Activated CD4-positive, alpha-beta T cell treated with anti-CD3 and anti-CD28 coated beads, Interleukin-2, amount 10 ng/mL, durations not matched to agents 24 days and 14 days (primary cell): ENCODE data around the gene AGMAT. TPM values are rescaled to one million over a fixed set of nuclear protein-coding genes. Genes with fewer than 3 reads are reported as not detected.

Experiments
- DNase-seq: peaks from one replicate; pipeline ENCODE4 v3.0.0; 2022
- H3K27ac Mint-ChIP-seq: one replicate; pipeline ENCODE4 v1.8.0; 2022; ENCODE audit warnings: mild to moderate bottlenecking, mixed read lengths
- H3K27me3 Mint-ChIP-seq: one replicate; pipeline ENCODE4 v1.8.0; 2022; ENCODE audit warnings: mixed read lengths
- H3K36me3 Mint-ChIP-seq: one replicate; pipeline ENCODE4 v1.8.0; 2022; ENCODE audit warnings: low read depth, mild to moderate bottlenecking, mixed read lengths
- H3K4me1 Mint-ChIP-seq: one replicate; pipeline ENCODE4 v1.8.0; 2021; ENCODE audit warnings: mixed read lengths
- H3K4me3 Mint-ChIP-seq: one replicate; pipeline ENCODE4 v1.8.0; 2022; ENCODE audit warnings: mild to moderate bottlenecking, moderate library complexity, mixed read lengths
- H3K9me3 Mint-ChIP-seq: one replicate; pipeline ENCODE4 v1.8.0; 2021; ENCODE audit warnings: mixed read lengths
- intact Hi-C: fragments of 100-400 bp; cut with micrococcal nuclease; formaldehyde crosslinking; loops from one replicate; pipeline ENCODE4 v1.15.1; 2023
- total RNA-seq: library from RNA; stranded (reverse); gene quantifications from 2 replicates; pipeline ENCODE4 v1.2.3, GENCODE V29; 2022

Gene AGMAT
- total RNA-seq, 1 donor from 2014 or later = 31.5 TPM

- Mint-ChIP-seq H3K4me1 (no peaks in the 10 kb centered on the region), H3K27ac (no peak overlapping the region), H3K9me3 (no peaks in the 10 kb centered on the region), H3K4me3 (no peak overlapping the region), H3K27me3 (no peaks in the 10 kb centered on the region), H3K36me3 (peaks cover 27% of the 10 kb centered on the region)
- DNase-seq = no peak
- intact Hi-C loops = no loop called here
Observed at GRCh38 chr1:15559189-15559810, 25.6 kb downstream of the AGMAT start.

GRCh38 chr1:15558516-15558915, 26.3 kb downstream of the AGMAT start:
- Mint-ChIP-seq H3K4me1 (no peaks in the 10 kb centered on the region), H3K4me3 (no peak overlapping the region), H3K27ac (no peak overlapping the region), H3K27me3 (no peaks in the 10 kb centered on the region), H3K36me3 (peaks cover 24% of the 10 kb centered on the region), H3K9me3 (no peaks in the 10 kb centered on the region)
- intact Hi-C loops = no loop called here
- no peak for DNase-seq

GRCh38 chr1:15557594-15557993, 27.3 kb downstream of the AGMAT start:
- H3K9me3 Mint-ChIP-seq = no peaks in the 10 kb centered on the region
- H3K27me3 Mint-ChIP-seq = no peaks in the 10 kb centered on the region
- H3K36me3 Mint-ChIP-seq = peaks cover 20% of the 10 kb centered on the region
- intact Hi-C loops = no loop called here
- H3K4me1 Mint-ChIP-seq = peaks cover 2% of the 10 kb centered on the region
- H3K27ac Mint-ChIP-seq = no peak overlapping the region
- DNase-seq = no peak
- H3K4me3 Mint-ChIP-seq = no peak overlapping the region

- intact Hi-C loops = no loop called here
- peaks cover 2% of the 10 kb centered on the region for H3K4me1 Mint-ChIP-seq
- H3K27ac Mint-ChIP-seq = no peak overlapping the region
- no peaks in the 10 kb centered on the region for H3K27me3 Mint-ChIP-seq
- H3K36me3 Mint-ChIP-seq = peaks cover 15% of the 10 kb centered on the region
- no peaks in the 10 kb centered on the region for H3K9me3 Mint-ChIP-seq
- no peak overlapping the region for H3K4me3 Mint-ChIP-seq
- no peak for DNase-seq
Observed at GRCh38 chr1:15557008-15557407, 27.8 kb downstream of the AGMAT start.

- H3K27me3 Mint-ChIP-seq = no peaks in the 10 kb centered on the region
- no peak for DNase-seq
- peaks cover 34% of the 10 kb centered on the region for H3K36me3 Mint-ChIP-seq
- intact Hi-C loops = no loop called here
- no peaks in the 10 kb centered on the region for H3K9me3 Mint-ChIP-seq
- peaks cover 4% of the 10 kb centered on the region for H3K4me1 Mint-ChIP-seq
- H3K4me3 Mint-ChIP-seq = no peak overlapping the region
- no peak overlapping the region for H3K27ac Mint-ChIP-seq
Observed at GRCh38 chr1:15550573-15550972, 34.3 kb downstream of the AGMAT start.

- Mint-ChIP-seq H3K36me3 (peaks cover 42% of the 10 kb centered on the region), H3K27me3 (no peaks in the 10 kb centered on the region), H3K27ac (no peak overlapping the region), H3K9me3 (no peaks in the 10 kb centered on the region), H3K4me3 (no peak overlapping the region), H3K4me1 (peaks cover 2% of the 10 kb centered on the region)
- no peak for DNase-seq
- intact Hi-C loops = no loop called here
Observed at GRCh38 chr1:15546641-15547040, 38.2 kb downstream of the AGMAT start.

- Mint-ChIP-seq H3K27me3 (no peaks in the 10 kb centered on the region), H3K4me3 (no peak overlapping the region), H3K4me1 (no peaks in the 10 kb centered on the region), H3K27ac (no peak overlapping the region), H3K36me3 (peaks cover 39% of the 10 kb centered on the region), H3K9me3 (no peaks in the 10 kb centered on the region)
- intact Hi-C loops = no loop called here
- DNase-seq = no peak
Observed at GRCh38 chr1:15543589-15544568, 41.0 kb downstream of the AGMAT start.

GRCh38 chr1:15543251-15543588, 41.6 kb downstream of the AGMAT start:
- intact Hi-C loops = no loop called here
- no peaks in the 10 kb centered on the region for H3K27me3 Mint-ChIP-seq

GRCh38 chr1:15542388-15543250, 42.2 kb downstream of the AGMAT start:
- Mint-ChIP-seq H3K4me1 (no peaks in the 10 kb centered on the region), H3K36me3 (peaks cover 37% of the 10 kb centered on the region), H3K9me3 (no peaks in the 10 kb centered on the region), H3K4me3 (no peak overlapping the region), H3K27me3 (no peaks in the 10 kb centered on the region), H3K27ac (no peak overlapping the region)
- no peak for DNase-seq
- intact Hi-C loops = no loop called here

More at GRCh38 chr1:15543251-15543588, 41.6 kb downstream of the AGMAT start:
- Mint-ChIP-seq H3K4me1 (no peaks in the 10 kb centered on the region), H3K4me3 (no peak overlapping the region), H3K36me3 (peaks cover 40% of the 10 kb centered on the region), H3K9me3 (no peaks in the 10 kb centered on the region), H3K27ac (no peak overlapping the region)
- DNase-seq = no peak

GRCh38 chr1:15541231-15541792, 43.5 kb downstream of the AGMAT start:
- H3K4me1 Mint-ChIP-seq = no peaks in the 10 kb centered on the region
- H3K27me3 Mint-ChIP-seq = no peaks in the 10 kb centered on the region
- intact Hi-C loops = no loop called here
- no peak overlapping the region for H3K4me3 Mint-ChIP-seq
- no peak for DNase-seq
- H3K9me3 Mint-ChIP-seq = no peaks in the 10 kb centered on the region
- no peak overlapping the region for H3K27ac Mint-ChIP-seq
- H3K36me3 Mint-ChIP-seq = peaks cover 40% of the 10 kb centered on the region

GRCh38 chr1:15540186-15540585, 44.7 kb downstream of the AGMAT start:
- Mint-ChIP-seq H3K27ac (no peak overlapping the region), H3K9me3 (no peaks in the 10 kb centered on the region), H3K4me1 (no peaks in the 10 kb centered on the region), H3K36me3 (peaks cover 38% of the 10 kb centered on the region), H3K4me3 (no peak overlapping the region), H3K27me3 (no peaks in the 10 kb centered on the region)
- DNase-seq = no peak
- intact Hi-C loops = no loop called here

- Mint-ChIP-seq H3K27ac (no peak overlapping the region), H3K4me1 (no peaks in the 10 kb centered on the region), H3K4me3 (no peak overlapping the region), H3K27me3 (no peaks in the 10 kb centered on the region), H3K36me3 (peaks cover 38% of the 10 kb centered on the region), H3K9me3 (no peaks in the 10 kb centered on the region)
- no peak for DNase-seq
- intact Hi-C loops = no loop called here
Observed at GRCh38 chr1:15538771-15539170, 46.1 kb downstream of the AGMAT start.

- H3K36me3 Mint-ChIP-seq = peaks cover 16% of the 10 kb centered on the region
- DNase-seq = no peak
- intact Hi-C loops = no loop called here
- H3K27ac Mint-ChIP-seq = no peak overlapping the region
- peaks cover 17% of the 10 kb centered on the region for H3K4me1 Mint-ChIP-seq
- H3K4me3 Mint-ChIP-seq = no peak overlapping the region
- no peaks in the 10 kb centered on the region for H3K27me3 Mint-ChIP-seq
- H3K9me3 Mint-ChIP-seq = no peaks in the 10 kb centered on the region
Observed at GRCh38 chr1:15531682-15532081, 53.2 kb downstream of the AGMAT start.
